ELF-1 (cell line): ENCODE measurements around the gene CLCN1.

Experiments
- DNase-seq: peaks from one replicate; pipeline ENCODE4 v3.0.0-alpha.2; 2016; ENCODE audit warnings: low read depth, low spot score

The CLCN1 gene

GRCh38 chr7:143363016-143363937 is 47.4 kb downstream of the CLCN1 start:
- DNase-seq: no peak

GRCh38 chr7:143367972-143368371 is 52.1 kb downstream of the CLCN1 start:
- DNase-seq: no peak

- no peak for DNase-seq
Measured at GRCh38 chr7:143368387-143368786, 52.5 kb downstream of the CLCN1 start.

GRCh38 chr7:143369678-143370651 is 54.1 kb downstream of the CLCN1 start:
- peak; percentile 80 for DNase-seq

- no peak for DNase-seq
Measured at GRCh38 chr7:143372070-143372469, 56.2 kb downstream of the CLCN1 start.

- DNase-seq: no peak
Measured at GRCh38 chr7:143373255-143373794, 57.4 kb downstream of the CLCN1 start.

- DNase-seq: no peak
Measured at GRCh38 chr7:143374561-143374960, 58.6 kb downstream of the CLCN1 start.

- DNase-seq: no peak
Measured at GRCh38 chr7:143375298-143376034, 59.6 kb downstream of the CLCN1 start.

GRCh38 chr7:143376396-143376795 is 60.5 kb downstream of the CLCN1 start:
- DNase-seq: no peak

- DNase-seq: no peak
Measured at GRCh38 chr7:143379611-143380259, 63.8 kb downstream of the CLCN1 start.

- peak; percentile 96 for DNase-seq
Measured at GRCh38 chr7:143380260-143380645, 64.3 kb downstream of the CLCN1 start.

- DNase-seq: peak; percentile 90
Measured at GRCh38 chr7:143380646-143381426, 64.9 kb downstream of the CLCN1 start, which contains the start of gene ZYX. TSS of gene ZYX (plus strand) at chr7:143381345. CDS start at chr7:143381572, 227 bp downstream.

GRCh38 chr7:143381427-143382125 is 65.7 kb downstream of the CLCN1 start:
- peak; percentile 26 for DNase-seq

- peak; percentile 16 for DNase-seq
Measured at GRCh38 chr7:143382126-143382790, 66.3 kb downstream of the CLCN1 start.

GRCh38 chr7:143382791-143383641 is 67.1 kb downstream of the CLCN1 start:
- no peak for DNase-seq

GRCh38 chr7:143383642-143383957 is 67.7 kb downstream of the CLCN1 start:
- peak; percentile 11 for DNase-seq

GRCh38 chr7:143384148-143384547 is 68.2 kb downstream of the CLCN1 start:
- no peak for DNase-seq
